Activated CD8-positive, alpha-beta T cell treated with anti-CD3 and anti-CD28 coated beads for 36 hours (primary cell): Measurements from ENCODE around the gene KCNV2. TPM values are rescaled to one million over a fixed set of nuclear protein-coding genes. Genes with fewer than 3 reads are reported as not detected.

ENCODE experiments used
- ATAC-seq: fragments of 200-7000 bp; cut with Tn5 transposase; one replicate; pipeline ENCODE4 v1.10.0; 2021; ENCODE audit warnings: mild to moderate bottlenecking, moderate library complexity
- CTCF ChIA-PET: fragments of 350-600 bp; sonication (Branson Sonifier 250); formaldehyde crosslinking; loops from one replicate; lab custom pipeline; 2021; ENCODE audit warnings: antibody characterized with exemption; lab: Charles Lee
- POLR2A ChIA-PET: fragments of 350-600 bp; sonication (Branson Sonifier 250); formaldehyde crosslinking; loops from one replicate; lab custom pipeline; 2021; ENCODE audit warnings: antibody characterized with exemption; lab: Charles Lee
- DNase-seq: peaks from one replicate; pipeline ENCODE4 v3.0.0-alpha.2; 2020
- H3K27ac Mint-ChIP-seq: one replicate; pipeline ENCODE4 v1.8.0; 2021; ENCODE audit warnings: mild to moderate bottlenecking, mixed read lengths
- H3K27me3 Mint-ChIP-seq: one replicate; pipeline ENCODE4 v1.8.0; 2021; ENCODE audit warnings: mixed read lengths
- H3K36me3 Mint-ChIP-seq: one replicate; pipeline ENCODE4 v1.8.0; 2021; ENCODE audit warnings: low read depth, mixed read lengths
- H3K4me1 Mint-ChIP-seq: one replicate; pipeline ENCODE4 v1.8.0; 2021; ENCODE audit warnings: low read depth, mixed read lengths
- H3K4me3 Mint-ChIP-seq: one replicate; pipeline ENCODE4 v1.8.0; 2021; ENCODE audit warnings: mild to moderate bottlenecking, moderate library complexity, mixed read lengths
- H3K9me3 Mint-ChIP-seq: one replicate; pipeline ENCODE4 v1.8.0; 2021; ENCODE audit warnings: mixed read lengths
- CTCF ChIP-seq: fragments of 200-600 bp; IDR thresholded peaks from one replicate; pipeline ENCODE4 v1.8.0; 2022; ENCODE audit warnings: antibody characterized with exemption, mild to moderate bottlenecking
- intact Hi-C: fragments of 100-400 bp; cut with micrococcal nuclease; formaldehyde crosslinking; loops from one replicate; pipeline ENCODE4 v1.10.0; 2022
- total RNA-seq, 2 experiments: library from RNA; stranded (reverse); gene quantifications; one replicate each; pipeline ENCODE4 v1.2.3, GENCODE V29; 2021

The KCNV2 gene
- total RNA-seq, 2 experiments from 2014 or later: not detected

GRCh38 chr9:2767800-2768677, 50.7 kb downstream of the KCNV2 start:
- Mint-ChIP-seq H3K36me3 (peaks cover 71% of the 10 kb centered on the region), H3K9me3 (no peaks in the 10 kb centered on the region), H3K27ac (no peak overlapping the region), H3K27me3 (no peaks in the 10 kb centered on the region), H3K4me1 (peaks cover 29% of the 10 kb centered on the region), H3K4me3 (no peak overlapping the region)
- intact Hi-C loops: no loop called here
- ChIA-PET POLR2A (no interaction called here), CTCF (interaction anchor here (1.7 kb wide), 1 partner anchor 57 kb away, joined by 4 read pairs; no protein-coding TSS in a partner anchor)
- DNase-seq: no peak
- ATAC-seq: no peak
- no peak for TF ChIP-seq CTCF

GRCh38 chr9:2771087-2771486, 53.8 kb downstream of the KCNV2 start:
- peaks cover 5% of the 10 kb centered on the region for H3K4me1 Mint-ChIP-seq
- no peaks in the 10 kb centered on the region for H3K27me3 Mint-ChIP-seq
- peaks cover 21% of the 10 kb centered on the region for H3K9me3 Mint-ChIP-seq
- ChIA-PET POLR2A (no interaction called here), CTCF (no interaction called here)
- H3K36me3 Mint-ChIP-seq: peaks cover 79% of the 10 kb centered on the region
- intact Hi-C loops: no loop called here
- ATAC-seq: no peak
- DNase-seq: no peak
- H3K27ac Mint-ChIP-seq: no peak overlapping the region
- no peak for TF ChIP-seq CTCF
- H3K4me3 Mint-ChIP-seq: no peak overlapping the region

GRCh38 chr9:2771661-2772060, 54.4 kb downstream of the KCNV2 start:
- ATAC-seq (no peak), DNase-seq (no peak)
- intact Hi-C loops: no loop called here
- no peak overlapping the region for H3K27ac Mint-ChIP-seq
- peaks cover 26% of the 10 kb centered on the region for H3K9me3 Mint-ChIP-seq
- ChIA-PET CTCF (no interaction called here), POLR2A (no interaction called here)
- H3K27me3 Mint-ChIP-seq: no peaks in the 10 kb centered on the region
- H3K4me3 Mint-ChIP-seq: no peak overlapping the region
- peaks cover under 1% of the 10 kb centered on the region for H3K4me1 Mint-ChIP-seq
- no peak for TF ChIP-seq CTCF
- H3K36me3 Mint-ChIP-seq: peaks cover 81% of the 10 kb centered on the region

GRCh38 chr9:2777454-2777853, 60.1 kb downstream of the KCNV2 start:
- H3K4me1 Mint-ChIP-seq: no peaks in the 10 kb centered on the region
- H3K4me3 Mint-ChIP-seq: no peak overlapping the region
- ChIA-PET POLR2A (interaction anchor here (1.0 kb wide), 1 partner anchor 56 kb away, joined by 3 read pairs; no protein-coding TSS in a partner anchor), CTCF (no interaction called here)
- no peak for TF ChIP-seq CTCF
- H3K36me3 Mint-ChIP-seq: peaks cover 98% of the 10 kb centered on the region
- H3K27me3 Mint-ChIP-seq: no peaks in the 10 kb centered on the region
- peaks cover 49% of the 10 kb centered on the region for H3K9me3 Mint-ChIP-seq
- DNase-seq (no peak), ATAC-seq (no peak)
- H3K27ac Mint-ChIP-seq: no peak overlapping the region
- intact Hi-C loops: no loop called here

GRCh38 chr9:2778816-2779215, 61.5 kb downstream of the KCNV2 start:
- ChIA-PET POLR2A (no interaction called here), CTCF (no interaction called here)
- H3K27ac Mint-ChIP-seq: no peak overlapping the region
- intact Hi-C loops: no loop called here
- no peak for TF ChIP-seq CTCF
- no peak overlapping the region for H3K4me3 Mint-ChIP-seq
- peaks cover 98% of the 10 kb centered on the region for H3K36me3 Mint-ChIP-seq
- no peaks in the 10 kb centered on the region for H3K4me1 Mint-ChIP-seq
- ATAC-seq (no peak), DNase-seq (no peak)
- H3K9me3 Mint-ChIP-seq: peaks cover 42% of the 10 kb centered on the region
- no peaks in the 10 kb centered on the region for H3K27me3 Mint-ChIP-seq
